HEK293T (cell line): ENCODE data around the gene FRMD4B.

ENCODE experiments used
- CTCF ChIA-PET: fragments of 350-600 bp; formaldehyde crosslinking; extraction: SDS; loops from one replicate; lab custom pipeline; 2021; ENCODE audit warnings: antibody characterized with exemption, inconsistent platforms; lab: Yijun Ruan, JAX
- POLR2A ChIA-PET: fragments of 350-600 bp; formaldehyde crosslinking; extraction: SDS; loops from one replicate; lab custom pipeline; 2020; ENCODE audit warnings: antibody characterized with exemption, inconsistent platforms; lab: Yijun Ruan, JAX
- DNase-seq: peaks from one replicate; pipeline ENCODE4 v3.0.0; 2012; ENCODE audit warnings: mixed read lengths; ENCODE audit errors: extremely low spot score
- ARNT ChIP-seq: fragments of 450-650 bp; IDR thresholded peaks from 2 replicates; pipeline ENCODE4 v1.6.1; 2017; ENCODE audit warnings: mild to moderate bottlenecking
- BHLHE40 ChIP-seq: fragments of 450-650 bp; IDR thresholded peaks from 2 replicates; pipeline ENCODE4 v1.6.1; 2016; ENCODE audit warnings: mild to moderate bottlenecking, moderate library complexity, borderline replicate concordance
- CTBP1 ChIP-seq: fragments of 450-650 bp; IDR thresholded peaks from 2 replicates; pipeline ENCODE4 v1.6.1; 2016; ENCODE audit warnings: borderline replicate concordance
- ELF4 ChIP-seq: fragments of 450-650 bp; IDR thresholded peaks from 2 replicates; pipeline ENCODE4 v1.6.1; 2017; ENCODE audit warnings: antibody characterized with exemption
- FOXA1 ChIP-seq: fragments of 450-650 bp; IDR thresholded peaks from 2 replicates; pipeline ENCODE4 v1.6.1; 2016; ENCODE audit warnings: mild to moderate bottlenecking
- FOXK2 ChIP-seq: fragments of 450-650 bp; IDR thresholded peaks from 2 replicates; pipeline ENCODE4 v1.6.1; 2016; ENCODE audit warnings: mild to moderate bottlenecking
- FOXM1 ChIP-seq: fragments of 450-650 bp; IDR thresholded peaks from 2 replicates; pipeline ENCODE4 v1.6.1; 2017; ENCODE audit warnings: mild to moderate bottlenecking, borderline replicate concordance
- HDGF ChIP-seq: fragments of 450-650 bp; IDR thresholded peaks from 2 replicates; pipeline ENCODE4 v1.6.1; 2017; ENCODE audit warnings: antibody characterized with exemption, borderline replicate concordance
- L3MBTL2 ChIP-seq: fragments of 450-650 bp; conservative IDR thresholded peaks from 2 replicates; pipeline ENCODE4 v1.6.1; 2016; ENCODE audit warnings: mild to moderate bottlenecking
- LEF1 ChIP-seq: fragments of 450-650 bp; IDR thresholded peaks from 2 replicates; pipeline ENCODE4 v1.6.1; 2017; ENCODE audit warnings: mild to moderate bottlenecking, borderline replicate concordance
- NFRKB ChIP-seq: fragments of 450-650 bp; IDR thresholded peaks from 2 replicates; pipeline ENCODE4 v1.6.1; 2016; ENCODE audit warnings: mild to moderate bottlenecking, moderate library complexity
- SP1 ChIP-seq: fragments of 450-650 bp; IDR thresholded peaks from 2 replicates; pipeline ENCODE4 v1.6.1; 2017
- SUZ12 ChIP-seq: fragments of 450-650 bp; IDR thresholded peaks from 2 replicates; pipeline ENCODE4 v1.6.1; 2016; ENCODE audit warnings: mild to moderate bottlenecking
- TARDBP ChIP-seq: fragments of 450-650 bp; IDR thresholded peaks from 2 replicates; pipeline ENCODE4 v1.6.1; 2016
- ZNF384 ChIP-seq: fragments of 450-650 bp; IDR thresholded peaks from 2 replicates; pipeline ENCODE4 v1.6.1; 2016
- TF ChIP-seq, protein P1 (sequence below): fragments of 450-650 bp; IDR thresholded peaks from 2 replicates; pipeline ENCODE4 v1.6.1; 2016

Gene FRMD4B

DNA sequence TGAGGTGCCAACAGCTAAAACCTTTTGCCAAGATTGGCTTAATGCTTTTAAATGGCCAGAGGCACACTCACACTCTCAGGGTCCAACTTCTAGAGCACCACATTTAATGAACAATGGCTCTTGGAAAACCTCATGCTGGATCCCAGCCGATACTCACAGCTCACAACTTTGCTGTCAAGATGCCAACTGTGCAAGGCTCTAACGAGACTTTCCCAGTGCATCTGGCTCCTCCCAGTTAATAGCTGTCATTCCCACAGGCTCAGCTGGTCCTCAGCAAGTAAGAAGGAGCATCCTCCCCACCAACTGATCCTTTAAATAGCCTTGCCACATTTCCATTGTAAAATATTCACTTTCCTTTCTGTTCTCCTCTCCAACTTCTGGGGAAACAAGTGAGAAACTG lies 20.3 kb upstream of the FRMD4B start:
- ChIA-PET CTCF (interaction anchor here (0.9 kb wide), 2 partner anchors 100 to 287 kb away, joined by 3 read pairs; no protein-coding TSS in a partner anchor), POLR2A (no interaction called here)
- DNase-seq: no peak
- TF ChIP-seq SP1: no peak
- TF ChIP-seq ELF4: no peak
- no peak for TF ChIP-seq ZNF384
- TF ChIP-seq LEF1: no peak
- no peak for TF ChIP-seq CTBP1
- TF ChIP-seq NFRKB: no peak
- TF ChIP-seq ARNT: no peak
- TF ChIP-seq HDGF: no peak
- no peak for TF ChIP-seq TARDBP
- TF ChIP-seq FOXA1: no peak
- TF ChIP-seq SUZ12: no peak
- no peak for TF ChIP-seq L3MBTL2
- TF ChIP-seq FOXK2: no peak
- TF ChIP-seq, protein P1, sequence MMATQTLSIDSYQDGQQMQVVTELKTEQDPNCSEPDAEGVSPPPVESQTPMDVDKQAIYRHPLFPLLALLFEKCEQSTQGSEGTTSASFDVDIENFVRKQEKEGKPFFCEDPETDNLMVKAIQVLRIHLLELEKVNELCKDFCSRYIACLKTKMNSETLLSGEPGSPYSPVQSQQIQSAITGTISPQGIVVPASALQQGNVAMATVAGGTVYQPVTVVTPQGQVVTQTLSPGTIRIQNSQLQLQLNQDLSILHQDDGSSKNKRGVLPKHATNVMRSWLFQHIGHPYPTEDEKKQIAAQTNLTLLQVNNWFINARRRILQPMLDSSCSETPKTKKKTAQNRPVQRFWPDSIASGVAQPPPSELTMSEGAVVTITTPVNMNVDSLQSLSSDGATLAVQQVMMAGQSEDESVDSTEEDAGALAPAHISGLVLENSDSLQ: no peak
- no peak for TF ChIP-seq BHLHE40
- TF ChIP-seq FOXM1: no peak

DNA sequence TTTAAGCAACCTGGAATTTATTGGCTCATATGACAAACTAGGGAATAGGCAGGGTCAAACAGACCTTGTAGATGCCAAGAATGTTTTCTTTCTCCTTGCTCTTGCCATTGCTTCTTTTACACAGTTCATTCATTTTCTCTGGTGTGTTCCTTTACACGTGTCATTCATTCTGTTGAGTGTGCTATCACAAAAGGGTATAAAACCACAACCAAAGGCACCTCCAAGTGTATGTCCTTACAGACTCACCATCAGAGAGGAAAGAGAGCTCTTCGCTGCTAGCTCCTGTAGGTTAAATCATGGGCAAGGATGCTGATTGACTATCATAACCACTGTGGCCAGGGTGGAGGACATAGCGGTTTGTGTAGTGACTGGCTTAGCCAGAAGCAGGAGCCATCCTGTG lies 19.2 kb upstream of the FRMD4B start:
- TF ChIP-seq BHLHE40 (no peak), ELF4 (no peak), FOXM1 (no peak), HDGF (no peak), ARNT (no peak), TARDBP (no peak), ZNF384 (no peak), L3MBTL2 (no peak), SP1 (no peak), CTBP1 (no peak), NFRKB (no peak), SUZ12 (no peak), FOXA1 (no peak)
- TF ChIP-seq, protein P1: no peak
- POLR2A ChIA-PET: no interaction called here

DNA sequence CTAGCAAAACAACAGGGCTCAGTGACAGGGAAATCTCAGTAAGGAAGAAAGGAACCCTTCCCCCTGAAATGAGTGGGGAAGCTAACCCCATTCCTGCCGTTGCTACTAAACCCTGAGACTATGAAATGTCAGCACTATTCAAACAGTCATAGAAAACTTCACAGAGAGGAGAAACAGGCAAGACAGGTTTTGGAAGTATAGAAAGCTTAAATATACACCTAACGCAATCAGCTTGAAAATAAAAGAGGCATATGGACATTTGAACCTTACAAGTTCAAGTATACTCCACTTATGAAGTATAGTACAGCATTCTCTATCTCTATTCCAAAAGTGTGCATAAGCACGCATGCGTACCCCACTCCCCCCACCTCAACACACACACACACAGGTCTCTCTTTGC lies 17.6 kb upstream of the FRMD4B start:
- ChIA-PET POLR2A (no interaction called here), CTCF (no interaction called here)
- DNase-seq: no peak
- TF ChIP-seq ZNF384: no peak
- TF ChIP-seq SP1: no peak
- no peak for TF ChIP-seq FOXK2
- no peak for TF ChIP-seq BHLHE40
- TF ChIP-seq HDGF: no peak
- no peak for TF ChIP-seq TARDBP
- TF ChIP-seq, protein P1: no peak
- TF ChIP-seq NFRKB: no peak
- no peak for TF ChIP-seq L3MBTL2
- TF ChIP-seq FOXM1: no peak
- no peak for TF ChIP-seq FOXA1

More for the DNA sequence above, 19.2 kb upstream of the FRMD4B start:
- DNase-seq: no peak
- CTCF ChIA-PET: no interaction called here

GRCh38 chr3:69400683-69401082 lies 14.8 kb upstream of the FRMD4B start:
- POLR2A ChIA-PET: no interaction called here
- CTCF ChIA-PET: interaction anchor here (1.8 kb wide), 1 partner anchor 9 kb away, joined by 4 read pairs; no protein-coding TSS in a partner anchor
- TF ChIP-seq L3MBTL2 (no peak), ELF4 (no peak), ZNF384 (no peak), FOXA1 (no peak), LEF1 (no peak), SP1 (no peak), NFRKB (no peak)
- DNase-seq: no peak

DNA sequence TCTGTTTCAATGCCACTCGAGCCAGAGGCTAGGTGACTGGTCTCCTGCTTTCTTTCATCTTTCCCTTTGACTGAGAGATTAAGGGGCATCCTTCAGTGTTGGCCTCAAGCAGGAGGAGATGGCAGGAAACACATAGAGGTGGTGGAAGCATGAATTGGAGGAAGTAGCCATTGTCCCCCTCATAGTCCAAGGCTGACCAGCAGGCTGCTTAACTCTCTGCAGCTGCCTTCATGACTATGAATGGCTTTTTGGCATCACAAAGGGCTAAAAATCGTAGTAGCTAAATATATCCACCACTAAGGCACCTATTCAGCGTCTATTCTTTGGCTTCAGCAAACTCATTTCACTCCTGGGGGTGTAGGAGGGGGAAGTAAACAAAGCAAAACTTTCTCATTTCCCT lies 7.0 kb upstream of the FRMD4B start:
- POLR2A ChIA-PET: no interaction called here
- DNase-seq: no peak
- TF ChIP-seq SUZ12: no peak
- CTCF ChIA-PET: no interaction called here

DNA sequence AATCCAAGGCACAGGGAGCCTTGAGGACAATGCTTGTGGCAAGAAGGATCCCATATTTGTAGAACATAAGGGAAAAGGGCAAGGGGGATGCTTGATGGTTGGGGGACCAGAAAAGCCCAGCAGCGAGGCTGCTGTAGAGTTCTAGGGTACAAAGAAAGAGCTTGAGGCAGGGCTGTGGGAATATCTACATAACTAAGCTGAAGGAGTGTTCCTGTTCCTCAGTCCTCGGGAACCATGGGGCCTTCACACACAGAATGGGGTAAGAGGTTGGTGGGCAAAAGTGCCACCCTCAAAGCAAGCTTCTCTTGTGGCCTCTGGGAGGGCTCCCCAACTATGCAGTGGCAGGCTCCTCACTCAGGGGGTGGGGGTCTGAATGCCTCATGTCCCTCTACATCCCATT lies 6.5 kb upstream of the FRMD4B start:
- ChIA-PET POLR2A (no interaction called here), CTCF (no interaction called here)
- TF ChIP-seq FOXM1 (no peak), ZNF384 (no peak), SUZ12 (no peak), TARDBP (no peak), FOXA1 (no peak), BHLHE40 (no peak), L3MBTL2 (no peak), FOXK2 (no peak), ELF4 (no peak), NFRKB (no peak), CTBP1 (no peak), HDGF (no peak), SP1 (no peak)
- TF ChIP-seq, protein P1: no peak
- no peak for DNase-seq
